ENCODE data around the gene AKAP17A. TPM values are rescaled to one million over a fixed set of nuclear protein-coding genes. Genes with fewer than 3 reads are reported as not detected.
"Not testable (repeated sequence)": the region's sequence is repeated elsewhere in the genome, so short reads cannot be mapped to it uniquely, and the experiment has no call there.

The AKAP17A gene
- total RNA-seq, 2 donors from 2014 or later: 98.7 to 102 TPM

GRCh38 chrX:1564750-1565683 lies 26.4 kb upstream of the AKAP17A start:
- DNase-seq (no peak), ATAC-seq (no peak)
- no peaks in the 10 kb centered on the region for H3K9me3 ChIP-seq (ENCODE audit: control insufficient read depth, low read length, poor library complexity, severe bottlenecking)
- H3K36me3 Mint-ChIP-seq (ENCODE audit: low read depth): no peaks in the 10 kb centered on the region
- H3K27me3 Mint-ChIP-seq: no peaks in the 10 kb centered on the region
- H3K27ac Mint-ChIP-seq: peak overlapping the region; percentile 93
- H3K4me1 Mint-ChIP-seq: peaks cover 34% of the 10 kb centered on the region
- no peak overlapping the region for H3K4me3 Mint-ChIP-seq

- not testable (repeated sequence) for H3K4me3 Mint-ChIP-seq; H3K27ac Mint-ChIP-seq; H3K36me3 Mint-ChIP-seq (ENCODE audit: low read depth); ATAC-seq; H3K9me3 ChIP-seq (ENCODE audit: control insufficient read depth, low read length, poor library complexity, severe bottlenecking); DNase-seq; H3K27me3 Mint-ChIP-seq; H3K4me1 Mint-ChIP-seq
Observed at GRCh38 chrX:1574181-1574580, 17.2 kb upstream of the AKAP17A start.

GRCh38 chrX:1576201-1576992 lies 15.0 kb upstream of the AKAP17A start:
- Mint-ChIP-seq H3K27ac (no peak overlapping the region), H3K4me3 (no peak overlapping the region), H3K4me1 (peaks cover 3% of the 10 kb centered on the region), H3K36me3 (ENCODE audit: low read depth) (no peaks in the 10 kb centered on the region), H3K27me3 (no peaks in the 10 kb centered on the region)
- DNase-seq: no peak
- H3K9me3 ChIP-seq (ENCODE audit: control insufficient read depth, low read length, poor library complexity, severe bottlenecking): no peaks in the 10 kb centered on the region
- ATAC-seq: peak; percentile 79

- ATAC-seq (no peak), DNase-seq (no peak)
- H3K27me3 Mint-ChIP-seq: no peaks in the 10 kb centered on the region
- H3K27ac Mint-ChIP-seq: no peak overlapping the region
- no peak overlapping the region for H3K4me3 Mint-ChIP-seq
- no peaks in the 10 kb centered on the region for H3K36me3 Mint-ChIP-seq (ENCODE audit: low read depth)
- no peaks in the 10 kb centered on the region for H3K9me3 ChIP-seq (ENCODE audit: control insufficient read depth, low read length, poor library complexity, severe bottlenecking)
- H3K4me1 Mint-ChIP-seq: peaks cover 7% of the 10 kb centered on the region
Observed at GRCh38 chrX:1577845-1578244, 13.6 kb upstream of the AKAP17A start.

GRCh38 chrX:1578511-1579173 lies 12.8 kb upstream of the AKAP17A start:
- H3K4me1 Mint-ChIP-seq: peaks cover 14% of the 10 kb centered on the region
- no peaks in the 10 kb centered on the region for H3K36me3 Mint-ChIP-seq (ENCODE audit: low read depth)
- H3K4me3 Mint-ChIP-seq: no peak overlapping the region
- no peaks in the 10 kb centered on the region for H3K27me3 Mint-ChIP-seq
- no peak for ATAC-seq
- H3K9me3 ChIP-seq (ENCODE audit: control insufficient read depth, low read length, poor library complexity, severe bottlenecking): no peaks in the 10 kb centered on the region
- DNase-seq: no peak
- H3K27ac Mint-ChIP-seq: no peak overlapping the region

GRCh38 chrX:1581132-1581531 lies 10.3 kb upstream of the AKAP17A start:
- no peaks in the 10 kb centered on the region for H3K36me3 Mint-ChIP-seq (ENCODE audit: low read depth)
- H3K9me3 ChIP-seq (ENCODE audit: control insufficient read depth, low read length, poor library complexity, severe bottlenecking): no peaks in the 10 kb centered on the region
- no peaks in the 10 kb centered on the region for H3K27me3 Mint-ChIP-seq
- DNase-seq (peak; percentile 36 to 68 (median 59)), ATAC-seq (peak; percentile 65)
- no peak overlapping the region for H3K4me3 Mint-ChIP-seq
- no peak overlapping the region for H3K27ac Mint-ChIP-seq
- H3K4me1 Mint-ChIP-seq: peaks cover 14% of the 10 kb centered on the region

DNA sequence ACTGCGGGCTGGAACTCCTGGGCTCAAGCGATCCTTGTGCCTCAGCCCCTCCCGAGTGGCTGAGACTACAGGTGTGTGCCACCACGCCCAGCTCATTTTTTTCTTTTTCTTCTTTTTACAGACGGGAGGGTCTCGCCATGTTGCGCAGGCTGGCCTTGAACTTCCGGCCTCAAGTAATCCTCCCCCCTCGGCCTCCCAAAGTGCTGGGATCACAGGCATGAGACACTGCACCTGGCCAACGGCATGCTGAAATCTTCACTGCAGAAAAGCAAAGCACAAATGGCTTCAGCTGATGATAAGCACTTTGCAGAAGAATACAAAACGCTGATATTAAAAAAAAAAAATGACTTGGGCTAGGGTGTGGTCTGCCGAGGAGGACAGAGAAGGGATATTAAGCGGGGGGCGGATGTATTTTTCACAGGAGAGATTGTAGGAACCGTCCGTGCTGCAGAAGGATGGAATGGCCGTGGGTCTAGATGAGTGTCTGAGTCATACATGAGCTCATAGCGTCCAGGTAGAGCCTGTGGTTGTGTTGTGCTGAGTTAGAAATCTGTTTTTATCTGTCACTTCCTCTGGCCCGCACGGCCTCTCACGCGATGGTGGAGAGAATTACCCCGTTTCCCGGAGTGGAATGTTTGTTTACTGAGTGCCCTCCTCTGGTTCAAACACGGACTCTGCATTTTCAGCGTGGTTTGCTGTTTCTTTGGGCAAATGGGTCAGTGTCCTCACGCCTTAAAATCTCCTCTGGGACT lies 8.5 kb upstream of the AKAP17A start:
- Mint-ChIP-seq H3K36me3 (ENCODE audit: low read depth) (no peaks in the 10 kb centered on the region), H3K27me3 (no peaks in the 10 kb centered on the region), H3K27ac (peak overlapping the region; percentile 92), H3K4me3 (peak overlapping the region; percentile 75), H3K4me1 (peaks cover 14% of the 10 kb centered on the region)
- no peaks in the 10 kb centered on the region for H3K9me3 ChIP-seq (ENCODE audit: control insufficient read depth, low read length, poor library complexity, severe bottlenecking)
- DNase-seq (peak in 1 of 3 donors; percentile 35), ATAC-seq (peak; percentile 89)

GRCh38 chrX:1584237-1585011 lies 7.0 kb upstream of the AKAP17A start:
- no peaks in the 10 kb centered on the region for H3K9me3 ChIP-seq (ENCODE audit: control insufficient read depth, low read length, poor library complexity, severe bottlenecking)
- H3K36me3 Mint-ChIP-seq (ENCODE audit: low read depth): no peaks in the 10 kb centered on the region
- no peak overlapping the region for H3K4me3 Mint-ChIP-seq
- DNase-seq (no peak), ATAC-seq (no peak)
- H3K27me3 Mint-ChIP-seq: no peaks in the 10 kb centered on the region
- peaks cover 14% of the 10 kb centered on the region for H3K4me1 Mint-ChIP-seq
- no peak overlapping the region for H3K27ac Mint-ChIP-seq

DNA sequence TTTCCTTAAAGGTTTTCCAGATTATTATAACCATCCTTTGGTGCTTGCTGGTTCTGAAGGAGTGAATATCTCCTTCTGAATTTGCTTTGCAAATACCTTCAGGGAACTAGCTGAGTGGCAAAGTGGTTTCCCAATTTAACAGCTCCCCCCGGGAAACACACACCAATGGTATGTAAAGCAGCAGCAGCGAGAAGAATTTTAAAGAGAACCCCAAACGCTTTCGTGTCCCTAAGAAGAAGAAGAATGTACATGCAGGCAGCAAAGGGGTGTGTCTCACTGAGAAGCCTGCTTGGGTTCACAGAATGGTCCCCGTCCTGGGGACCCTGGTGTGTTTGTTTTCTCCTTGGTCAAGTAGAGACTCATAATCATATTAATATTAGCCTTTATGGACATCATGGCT lies 4.2 kb upstream of the AKAP17A start:
- DNase-seq (no peak), ATAC-seq (no peak)
- H3K36me3 Mint-ChIP-seq (ENCODE audit: low read depth): no peaks in the 10 kb centered on the region
- H3K9me3 ChIP-seq (ENCODE audit: control insufficient read depth, low read length, poor library complexity, severe bottlenecking): no peaks in the 10 kb centered on the region
- no peak overlapping the region for H3K4me3 Mint-ChIP-seq
- no peaks in the 10 kb centered on the region for H3K27me3 Mint-ChIP-seq
- H3K27ac Mint-ChIP-seq: peak overlapping the region; percentile 61
- peaks cover 13% of the 10 kb centered on the region for H3K4me1 Mint-ChIP-seq

DNA sequence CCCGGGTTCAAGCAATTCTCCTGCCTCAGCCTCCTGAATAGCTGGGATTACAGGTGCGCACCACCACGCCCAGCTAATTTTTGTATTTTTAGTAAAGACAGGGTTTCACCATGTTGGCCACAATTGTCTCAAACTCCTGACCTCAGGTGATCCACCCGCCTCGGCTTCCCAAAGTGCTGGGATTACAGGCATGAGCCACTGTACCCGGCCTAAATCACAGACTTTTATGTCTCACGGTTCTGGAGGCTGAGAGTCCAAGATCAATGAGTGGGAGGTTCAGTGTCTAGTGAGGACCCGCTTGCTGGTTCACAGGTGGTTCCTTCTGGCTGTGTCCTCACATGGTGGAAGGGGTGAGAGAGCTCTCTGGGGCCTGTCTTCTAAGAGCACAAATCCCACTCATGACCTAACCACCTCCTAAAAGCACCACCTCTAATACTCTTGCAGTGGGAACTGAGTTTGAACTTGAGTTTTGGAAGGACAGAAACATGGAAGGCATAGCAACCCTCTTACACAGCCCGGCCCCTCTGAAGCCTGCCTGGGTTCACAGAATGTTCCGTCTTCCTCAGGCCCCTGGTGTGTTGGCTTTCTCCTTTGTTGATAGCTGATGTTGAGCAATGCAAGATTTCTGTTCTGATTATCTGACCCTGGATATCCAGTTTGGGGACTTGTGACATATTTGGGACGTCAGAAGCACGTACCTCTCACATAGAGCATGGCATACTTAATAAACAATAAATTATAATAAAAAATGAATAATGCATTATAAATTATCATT lies 1.9 kb upstream of the AKAP17A start:
- Mint-ChIP-seq H3K27ac (peak overlapping the region; percentile 69), H3K36me3 (ENCODE audit: low read depth) (no peaks in the 10 kb centered on the region), H3K4me1 (peaks cover 11% of the 10 kb centered on the region), H3K4me3 (no peak overlapping the region), H3K27me3 (no peaks in the 10 kb centered on the region)
- DNase-seq (no peak), ATAC-seq (no peak)
- no peaks in the 10 kb centered on the region for H3K9me3 ChIP-seq (ENCODE audit: control insufficient read depth, low read length, poor library complexity, severe bottlenecking)

- Mint-ChIP-seq H3K27me3 (no peaks in the 10 kb centered on the region), H3K4me3 (peak overlapping the region; percentile 94), H3K27ac (peak overlapping the region; percentile 91), H3K36me3 (ENCODE audit: low read depth) (no peaks in the 10 kb centered on the region), H3K4me1 (peaks cover 11% of the 10 kb centered on the region)
- DNase-seq: no peak
- peak; percentile 29 for ATAC-seq
- H3K9me3 ChIP-seq (ENCODE audit: control insufficient read depth, low read length, poor library complexity, severe bottlenecking): no peaks in the 10 kb centered on the region
Observed at GRCh38 chrX:1591863-1592469, 562 bp downstream of the AKAP17A start.

Measured in T-helper 17 cell (primary cell).